GM18858 (cell line): Measurements from ENCODE around the gene UACA.
A peak's percentile ranks its signal among the peaks of the same experiment; 100 is the strongest.
"Not testable (repeated sequence)": the region's sequence is repeated elsewhere in the genome, so short reads cannot be mapped to it uniquely, and the experiment has no call there.

Experiments
- ATAC-seq: cut with Tn5 transposase; IDR thresholded peaks from one replicate; pipeline ENCODE4 v1.9.1; 2021; ENCODE audit not compliant: unreplicated experiment

The UACA gene

GRCh38 chr15:70669006-70669602 is 94.3 kb downstream of the UACA start:
- peak; percentile 71 for ATAC-seq

DNA sequence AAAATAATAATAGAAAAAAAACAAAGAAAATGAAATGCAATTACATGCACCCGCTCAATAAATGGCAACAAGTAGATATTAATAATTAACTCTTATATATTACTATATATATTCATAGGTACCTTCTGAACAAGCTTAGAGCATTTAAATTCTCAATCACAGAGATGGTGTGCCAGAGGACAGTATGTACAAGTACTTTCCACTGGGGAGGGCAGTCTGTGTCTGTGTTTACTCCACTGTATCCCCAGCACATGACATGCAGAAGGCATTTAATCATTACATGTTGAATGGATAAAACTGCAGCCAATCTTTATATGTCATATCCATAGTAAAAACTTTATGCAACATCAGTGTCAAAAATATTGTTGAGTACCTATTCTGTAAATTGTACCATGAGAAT is 97.8 kb downstream of the UACA start:
- ATAC-seq, result no peak

DNA sequence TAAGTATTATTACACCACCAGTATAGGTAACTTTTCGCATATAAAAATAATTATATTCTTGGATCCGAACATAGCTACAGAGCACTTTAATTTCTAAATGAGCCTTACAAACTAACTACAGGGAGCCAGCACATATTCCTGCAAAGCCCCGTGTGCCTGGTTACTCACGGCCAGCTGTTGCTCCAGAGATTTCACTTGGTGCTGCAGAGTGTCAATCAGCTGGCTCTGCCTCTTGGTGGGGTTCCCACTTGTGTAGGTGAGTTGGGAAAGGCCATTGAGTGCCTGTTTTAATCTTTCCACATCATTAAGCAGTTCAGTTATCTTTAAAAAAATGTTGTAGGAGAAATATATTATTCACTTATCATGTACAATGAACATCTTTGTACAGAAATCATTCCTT is 98.9 kb downstream of the UACA start:
- no peak for ATAC-seq

GRCh38 chr15:70663069-70663468 is 100.3 kb downstream of the UACA start:
- ATAC-seq, result not testable (repeated sequence)

- ATAC-seq, result no peak
These were observed 103.7 kb downstream of the UACA start for GRCh38 chr15:70659662-70660061.

DNA sequence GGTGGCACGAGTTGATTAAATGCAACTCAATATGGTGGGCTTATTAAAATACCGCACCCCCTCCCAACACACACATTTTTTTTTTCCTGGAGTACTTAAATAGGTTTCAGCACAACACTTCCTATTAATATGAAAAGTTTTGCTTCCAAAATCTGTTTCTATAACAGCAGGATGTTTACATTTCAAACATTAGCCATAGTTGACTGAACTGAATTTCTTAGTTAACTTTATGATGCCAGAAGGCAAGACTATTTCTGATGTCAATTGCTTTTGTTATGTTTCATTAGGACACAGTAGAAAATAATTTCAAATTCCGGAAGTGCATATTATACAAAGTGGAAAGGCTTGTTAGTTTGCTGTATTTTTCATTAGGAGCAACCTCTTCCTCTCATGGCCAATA is 104.7 kb downstream of the UACA start:
- ATAC-seq, result no peak

- ATAC-seq, result no peak
These were observed 109.9 kb downstream of the UACA start for GRCh38 chr15:70653426-70653825.

- ATAC-seq, result no peak
These were observed 111.0 kb downstream of the UACA start for GRCh38 chr15:70652341-70652740.

- ATAC-seq, result no peak
These were observed 112.0 kb downstream of the UACA start for GRCh38 chr15:70651303-70651845.

GRCh38 chr15:70650567-70651302 is 112.6 kb downstream of the UACA start:
- no peak for ATAC-seq

GRCh38 chr15:70647396-70647795 is 116.0 kb downstream of the UACA start:
- ATAC-seq, result no peak

DNA sequence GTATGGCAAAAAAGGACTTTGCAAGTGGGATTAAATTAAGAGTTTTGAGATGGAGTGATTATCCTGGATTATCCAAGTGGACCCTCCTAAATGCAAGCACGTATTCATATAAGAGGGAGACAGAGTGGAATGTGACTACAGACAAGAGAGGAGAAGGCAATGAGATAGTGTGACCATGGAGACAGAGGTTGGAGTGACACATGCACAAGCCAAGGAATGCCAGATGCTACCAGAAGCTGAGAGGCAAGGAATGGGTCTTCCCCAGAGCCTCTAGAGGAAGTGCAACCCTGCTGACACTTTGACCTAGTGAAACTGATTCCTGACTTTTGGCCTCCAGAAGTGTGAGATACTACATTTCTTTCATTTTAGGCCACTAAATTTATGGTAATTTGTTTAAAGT is 117.2 kb downstream of the UACA start:
- ATAC-seq, result no peak

DNA sequence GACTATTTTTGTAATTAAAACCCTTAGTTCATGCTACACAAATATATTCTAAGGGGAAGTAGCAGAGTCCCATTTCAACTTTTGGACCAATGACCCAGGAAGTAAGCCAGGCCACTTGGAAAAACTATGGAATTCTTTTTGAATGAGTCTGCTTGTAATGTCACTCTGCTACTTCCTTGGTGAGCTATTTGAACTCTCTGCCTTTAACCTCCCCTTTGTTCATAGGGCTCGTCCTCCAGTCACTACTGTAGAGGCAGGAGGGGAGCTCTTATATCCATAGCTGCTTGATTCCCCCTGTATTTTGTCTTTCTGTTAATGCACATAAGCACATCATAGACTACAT is 119.6 kb downstream of the UACA start:
- no peak for ATAC-seq

DNA sequence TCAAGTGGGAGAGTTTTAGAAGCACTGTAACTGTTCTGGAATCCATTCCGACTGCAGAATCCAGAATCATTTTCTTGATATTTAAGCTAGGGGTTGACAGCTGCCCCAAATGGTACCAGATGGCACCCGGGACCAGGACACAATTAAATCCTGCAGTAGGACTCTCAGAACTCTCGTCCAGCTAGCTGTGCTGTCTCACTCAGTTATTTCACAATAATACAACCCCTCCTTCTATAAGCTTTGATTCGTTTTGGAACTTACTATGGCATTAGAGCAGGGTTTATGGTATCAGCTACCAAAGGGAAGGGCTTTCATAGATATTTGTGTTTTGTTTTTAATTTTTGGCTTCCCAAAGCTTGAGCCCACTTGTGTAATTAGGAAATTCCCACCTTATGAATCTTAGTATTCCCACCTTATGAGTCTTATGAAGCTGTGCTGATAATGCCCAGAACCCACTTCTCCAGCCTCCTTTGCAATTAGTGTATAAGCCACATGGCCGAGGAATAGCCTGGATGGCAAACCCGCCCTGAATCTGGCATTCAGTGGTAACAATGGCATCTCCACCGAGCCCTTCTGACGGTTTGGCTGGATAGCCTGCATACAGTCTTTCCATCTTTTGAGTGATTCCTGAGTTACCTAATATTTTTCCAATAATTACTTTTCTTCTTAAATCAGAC is 120.1 kb downstream of the UACA start:
- no peak for ATAC-seq

DNA sequence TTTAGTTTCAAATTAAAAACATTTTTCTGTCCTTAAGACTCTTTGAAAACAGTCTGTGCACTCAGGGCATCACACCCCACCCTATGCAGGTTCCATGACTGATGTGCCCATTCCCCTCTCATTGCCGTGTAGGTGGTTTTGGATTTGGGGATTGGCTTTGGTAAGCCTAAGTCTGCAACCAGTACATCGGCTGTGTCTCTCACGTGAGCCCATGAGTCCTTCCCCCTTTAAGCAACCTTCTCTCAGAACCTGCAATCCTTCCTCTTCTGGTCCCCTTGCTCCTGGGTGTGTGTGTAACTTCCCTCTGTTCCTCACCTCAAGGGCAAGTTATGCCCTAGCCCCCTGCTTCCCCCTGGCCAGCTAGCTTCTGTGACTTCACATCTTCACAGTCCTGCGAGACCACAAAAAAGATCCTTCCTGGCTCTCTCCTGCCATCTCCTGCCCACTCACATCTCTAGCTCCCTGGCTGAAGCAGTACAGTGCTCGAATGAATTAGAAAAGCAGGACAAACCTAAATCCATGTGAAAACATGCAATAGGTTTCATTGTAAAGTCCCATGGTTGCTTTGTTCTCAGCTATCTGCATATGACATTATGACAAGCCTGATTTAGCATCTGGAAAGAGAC is 126.7 kb downstream of the UACA start:
- no peak for ATAC-seq

DNA sequence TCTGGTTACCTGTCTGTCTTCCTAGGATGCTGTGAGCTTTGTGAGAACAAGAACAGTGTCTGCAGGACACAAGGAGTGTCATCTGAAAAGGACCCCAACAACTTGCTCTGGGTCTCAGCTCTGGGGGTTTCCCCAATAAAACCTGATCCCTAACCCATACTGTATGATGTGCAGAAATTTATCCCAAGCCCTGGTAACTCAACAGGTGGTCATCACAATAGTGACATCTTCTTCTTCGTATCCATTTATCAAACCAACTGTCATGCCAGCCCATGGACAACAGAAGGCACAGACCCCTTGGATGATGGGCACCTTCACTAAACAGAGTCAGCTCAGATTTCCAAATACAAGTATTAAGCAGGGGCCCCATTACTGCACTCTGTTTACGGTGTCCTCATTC is 127.5 kb downstream of the UACA start:
- ATAC-seq, result no peak

DNA sequence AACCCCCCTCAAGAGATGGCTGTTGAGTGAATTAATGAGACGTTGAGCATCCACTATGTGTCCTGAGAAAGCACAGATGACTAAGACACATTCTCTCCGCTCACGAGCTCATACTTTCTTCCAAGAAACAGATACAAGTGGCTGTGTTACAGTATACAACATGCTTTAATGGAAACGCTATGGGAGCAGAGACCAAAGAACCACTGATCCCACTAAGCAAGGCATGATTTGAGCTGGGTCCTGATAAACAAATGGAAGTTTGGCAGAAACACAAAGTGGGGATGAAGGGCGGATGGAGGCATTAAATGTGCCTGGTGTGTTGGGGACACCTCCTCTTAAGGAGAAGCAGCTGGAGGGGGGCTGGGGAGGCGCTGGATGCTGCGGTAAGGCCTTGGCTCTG is 129.4 kb downstream of the UACA start:
- ATAC-seq, result no peak

- ATAC-seq, result no peak
These were observed 130.1 kb downstream of the UACA start for GRCh38 chr15:70633103-70633831.

GRCh38 chr15:70632491-70633102 is 130.8 kb downstream of the UACA start:
- no peak for ATAC-seq

- no peak for ATAC-seq
These were observed 131.3 kb downstream of the UACA start for GRCh38 chr15:70632079-70632478.
